Eye (tissue), 1 donor: ENCODE measurements around the gene ADAMTSL3.
A peak's percentile ranks its signal among the peaks of the same experiment; 100 is the strongest.
"Not testable (repeated sequence)": the region's sequence is repeated elsewhere in the genome, so short reads cannot be mapped to it uniquely, and the experiment has no call there.

Source experiments
- DNase-seq: peaks from one replicate; pipeline ENCODE4 v3.0.0-alpha.2; 2015

ADAMTSL3 gene

GRCh38 chr15:83993591-83993990 is 339.7 kb downstream of the ADAMTSL3 start:
- DNase-seq = no peak

- DNase-seq = no peak
Measured at GRCh38 chr15:83998486-83998885, 344.6 kb downstream of the ADAMTSL3 start.

GRCh38 chr15:83999396-84000135 is 345.6 kb downstream of the ADAMTSL3 start:
- no peak for DNase-seq

GRCh38 chr15:84001037-84001436 is 347.1 kb downstream of the ADAMTSL3 start:
- DNase-seq = no peak

- no peak for DNase-seq
Measured at GRCh38 chr15:84001655-84002054, 347.7 kb downstream of the ADAMTSL3 start.

- DNase-seq = no peak
Measured at GRCh38 chr15:84003791-84004503, 350.0 kb downstream of the ADAMTSL3 start.

GRCh38 chr15:84006421-84006820 is 352.5 kb downstream of the ADAMTSL3 start:
- DNase-seq = peak; percentile 11

- no peak for DNase-seq
Measured at GRCh38 chr15:84009616-84010015, 355.7 kb downstream of the ADAMTSL3 start.

GRCh38 chr15:84010246-84010645 is 356.3 kb downstream of the ADAMTSL3 start:
- no peak for DNase-seq

GRCh38 chr15:84016371-84016770 is 362.4 kb downstream of the ADAMTSL3 start:
- no peak for DNase-seq

GRCh38 chr15:84022516-84022915 is 368.6 kb downstream of the ADAMTSL3 start:
- no peak for DNase-seq

- DNase-seq = peak; percentile 26
Measured at GRCh38 chr15:84023636-84024035, 369.7 kb downstream of the ADAMTSL3 start.

- DNase-seq = no peak
Measured at GRCh38 chr15:84033793-84034553, 380.1 kb downstream of the ADAMTSL3 start.

GRCh38 chr15:84034578-84035398 is 380.9 kb downstream of the ADAMTSL3 start:
- DNase-seq = peak; percentile 31

GRCh38 chr15:84035399-84035766 is 381.5 kb downstream of the ADAMTSL3 start:
- peak; percentile 57 for DNase-seq

- no peak for DNase-seq
Measured at GRCh38 chr15:84037301-84037700, 383.4 kb downstream of the ADAMTSL3 start.

GRCh38 chr15:84042434-84043056 is 388.6 kb downstream of the ADAMTSL3 start:
- not testable (repeated sequence) for DNase-seq

- no peak for DNase-seq
Measured at GRCh38 chr15:84046064-84046637, 392.2 kb downstream of the ADAMTSL3 start.

- not testable (repeated sequence) for DNase-seq
Measured at GRCh38 chr15:84049480-84049879, 395.6 kb downstream of the ADAMTSL3 start.

GRCh38 chr15:84050076-84050475 is 396.2 kb downstream of the ADAMTSL3 start:
- DNase-seq = no peak

- DNase-seq = not testable (repeated sequence)
Measured at GRCh38 chr15:84051146-84051545, 397.2 kb downstream of the ADAMTSL3 start.

GRCh38 chr15:84054544-84054943 is 400.6 kb downstream of the ADAMTSL3 start:
- DNase-seq = not testable (repeated sequence)
